Keratinocyte (primary cell): ENCODE results near the gene ATXN7L1.

ENCODE experiments used
- CTCF ChIP-seq, 3 experiments: IDR thresholded peaks in 1 of 3; conservative IDR thresholded peaks in 1 of 3; optimal IDR thresholded peaks in 1 of 3; 2 replicates in 2 of 3; 3 replicates in 1 of 3; pipeline versions ENCODE3 to v1.5.1; 2011; ENCODE audit warnings: low read length in 3 of 3, mild to moderate bottlenecking in 3 of 3, moderate library complexity in 2 of 3, control low read depth in 1 of 3, inconsistent platforms in 1 of 3; ENCODE audit not compliant: insufficient read depth in 2 of 3; ENCODE audit errors: extremely low read depth in 1 of 3
- EZH2 ChIP-seq: IDR thresholded peaks from one replicate; pipeline ENCODE4 v1.6.1; 2012; ENCODE audit warnings: inconsistent platforms, mild to moderate bottlenecking, low read length, moderate library complexity

GRCh38 chr7:105917659-105918058 is 41.3 kb upstream of the ATXN7L1 start:
- TF ChIP-seq EZH2 (no peak), CTCF (optimal IDR thresholded peaks at IDR 0.05 in 1 of 3, IDR thresholded peaks at IDR 0.05 in 1 of 3, conservative IDR thresholded peaks at IDR 0.05 in 1 of 3; ENCODE audit: extremely low read depth in 1 of 3, insufficient read depth in 2 of 3, low read length in 3 of 3) (no peak)
